Eye (tissue), 1 donor: ENCODE results near the gene DRD2.

Source experiments
- DNase-seq: peaks from one replicate; pipeline ENCODE4 v3.0.0-alpha.2; 2015

The DRD2 gene

DNA sequence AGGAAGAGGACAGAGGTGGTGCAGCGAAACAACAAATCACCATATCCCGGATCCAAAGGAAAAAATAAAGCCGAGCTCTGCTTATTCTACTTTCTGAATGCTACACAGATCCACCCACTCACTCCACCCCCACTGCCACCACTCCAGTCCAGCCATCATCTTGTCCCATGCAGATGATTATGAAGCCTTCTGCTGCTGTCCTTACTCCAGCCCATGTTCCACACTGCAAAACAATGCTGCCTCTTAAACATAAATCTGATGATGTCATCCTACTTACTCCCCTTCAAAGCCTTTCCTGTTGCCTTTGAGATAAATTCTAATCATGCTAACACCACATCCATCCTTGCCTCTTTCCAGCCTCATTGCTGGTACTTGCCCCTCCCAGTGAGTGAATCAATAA lies 6.5 kb upstream of the DRD2 start:
- no peak for DNase-seq

DNA sequence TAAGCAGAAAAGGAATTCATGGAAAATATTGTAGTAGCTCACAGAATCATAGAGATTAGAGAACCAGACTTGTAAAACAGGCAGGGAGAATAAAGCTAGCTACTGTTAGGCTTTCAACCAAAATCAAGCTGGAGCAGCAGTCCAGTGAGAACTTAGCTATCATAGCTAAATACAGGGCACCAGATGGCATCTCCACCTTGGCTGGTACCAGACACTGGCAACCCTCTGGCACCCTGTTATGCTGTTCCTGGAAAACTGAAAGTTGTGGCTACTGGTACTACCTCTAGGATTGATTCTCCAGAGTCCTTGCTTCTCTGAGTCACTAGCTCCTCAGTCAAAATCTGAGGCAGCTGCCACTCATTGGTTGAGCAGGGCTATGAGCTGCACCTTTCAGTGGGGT lies 6.0 kb upstream of the DRD2 start:
- no peak for DNase-seq

DNA sequence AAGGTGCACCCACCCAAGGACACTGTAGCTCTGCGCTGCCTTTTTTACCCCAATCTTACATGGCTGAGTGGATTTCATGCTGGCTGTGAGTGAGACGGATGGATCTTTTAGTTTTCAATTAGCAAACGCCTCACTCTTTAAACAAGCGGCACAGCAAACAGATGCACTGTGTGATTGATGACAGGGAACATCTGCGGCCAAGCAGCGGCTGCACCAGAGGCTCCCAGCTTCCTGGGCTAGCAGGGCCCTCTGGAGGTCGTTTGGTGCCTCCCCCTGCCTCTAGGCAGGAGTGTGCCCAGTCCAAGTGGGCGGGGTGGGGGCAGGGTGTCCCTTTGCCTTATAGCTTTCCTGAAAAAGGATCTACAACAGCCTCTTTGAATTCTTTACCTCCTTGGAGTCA lies 2.1 kb upstream of the DRD2 start:
- DNase-seq: peak; percentile 65

DNA sequence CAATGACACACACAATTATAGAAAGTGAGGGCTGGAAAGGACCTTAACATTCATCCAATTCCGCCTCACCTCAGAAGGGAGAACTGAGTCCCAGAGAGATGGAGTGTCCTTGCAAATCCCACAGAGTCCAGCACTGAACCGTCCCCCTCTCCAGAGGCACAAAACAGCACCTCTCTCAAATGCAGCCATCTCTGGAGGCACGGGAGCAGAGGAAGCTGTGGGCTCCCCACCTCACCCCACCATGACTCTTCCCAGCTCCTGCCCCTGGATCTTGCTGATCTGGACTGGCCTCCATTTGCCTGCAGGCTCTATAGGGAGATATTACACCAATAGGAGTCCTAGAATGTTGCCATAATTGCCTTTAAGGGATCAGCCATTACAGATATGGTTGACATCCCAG lies 1.4 kb upstream of the DRD2 start:
- no peak for DNase-seq

DNA sequence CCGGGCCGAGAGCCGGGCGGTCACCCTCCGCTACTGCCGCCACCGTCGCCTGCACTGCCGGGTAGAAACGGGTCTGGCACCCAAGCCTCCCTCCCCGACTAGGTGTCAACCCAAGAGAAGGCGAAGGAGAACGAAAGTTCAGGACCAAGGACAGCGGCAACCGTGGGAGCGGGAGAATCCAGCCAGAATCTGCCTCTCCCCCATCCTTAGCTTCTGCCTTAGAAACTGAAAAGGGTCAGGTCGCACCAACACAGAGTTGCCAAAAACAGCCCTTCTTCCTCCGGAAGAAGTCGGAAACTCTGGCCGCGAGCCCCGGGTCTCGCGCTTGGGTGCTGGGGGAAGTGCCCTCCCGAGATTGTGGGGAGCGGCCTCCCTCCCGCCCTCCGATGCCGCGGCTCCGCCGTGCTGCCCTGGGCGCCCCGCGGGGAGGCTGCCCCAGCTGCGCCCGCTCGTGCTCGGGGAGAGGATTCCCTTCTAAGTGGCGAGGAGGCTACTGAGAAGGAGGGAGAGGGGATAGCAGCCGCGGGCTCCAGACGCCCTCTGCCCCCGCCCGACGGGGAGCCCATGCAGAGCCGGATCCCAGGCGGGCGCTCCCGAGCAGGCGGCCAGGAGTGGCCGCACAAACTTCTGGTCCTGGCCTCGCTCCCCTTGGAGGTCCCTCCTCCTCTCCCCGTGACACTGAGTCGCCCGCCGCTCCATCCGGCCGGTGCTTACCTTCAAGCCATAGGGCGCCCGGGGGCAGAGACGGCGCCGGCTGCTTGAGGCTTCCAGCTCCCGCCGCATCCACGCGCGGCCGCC lies 637 bp downstream of the DRD2 start:
- DNase-seq: peak; percentile 98

DNA sequence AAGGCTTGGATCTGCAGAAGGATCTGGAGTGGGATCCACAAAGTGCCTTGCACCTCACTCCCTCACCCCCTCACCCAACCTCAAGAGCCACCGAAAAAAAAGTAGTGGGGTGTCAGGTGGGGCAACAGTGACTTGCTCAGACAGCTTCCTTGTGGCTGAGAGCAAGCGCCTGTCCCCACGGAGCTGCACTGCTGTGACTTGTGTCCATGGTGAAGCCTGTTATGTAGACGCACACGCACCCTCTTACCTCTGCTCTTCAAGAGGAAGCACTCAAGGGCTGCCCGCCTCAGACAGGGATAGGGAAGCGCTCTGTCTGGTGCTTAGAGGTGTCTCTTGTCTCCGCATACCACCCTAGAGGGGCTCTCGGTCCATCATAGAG lies 1.2 kb downstream of the DRD2 start:
- DNase-seq: no peak

DNA sequence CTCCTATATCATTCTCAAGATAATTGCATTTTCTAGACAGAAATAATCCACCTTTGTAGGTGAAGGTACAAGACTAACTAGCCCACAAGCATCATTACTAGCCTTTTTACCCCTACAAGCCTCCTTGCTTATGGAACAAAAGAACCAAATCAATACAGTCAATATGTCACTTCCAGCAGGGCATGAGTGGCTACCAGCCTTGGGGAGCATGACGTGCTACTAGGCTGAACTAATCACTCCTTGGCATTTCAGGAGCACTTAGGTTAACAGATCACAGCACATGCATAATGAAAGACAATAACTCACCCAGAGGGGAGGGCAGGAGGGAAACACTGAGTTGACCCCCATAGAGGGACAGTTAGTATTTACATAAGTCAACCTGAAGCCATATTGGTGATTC lies 2.7 kb downstream of the DRD2 start:
- DNase-seq: peak; percentile 75

DNA sequence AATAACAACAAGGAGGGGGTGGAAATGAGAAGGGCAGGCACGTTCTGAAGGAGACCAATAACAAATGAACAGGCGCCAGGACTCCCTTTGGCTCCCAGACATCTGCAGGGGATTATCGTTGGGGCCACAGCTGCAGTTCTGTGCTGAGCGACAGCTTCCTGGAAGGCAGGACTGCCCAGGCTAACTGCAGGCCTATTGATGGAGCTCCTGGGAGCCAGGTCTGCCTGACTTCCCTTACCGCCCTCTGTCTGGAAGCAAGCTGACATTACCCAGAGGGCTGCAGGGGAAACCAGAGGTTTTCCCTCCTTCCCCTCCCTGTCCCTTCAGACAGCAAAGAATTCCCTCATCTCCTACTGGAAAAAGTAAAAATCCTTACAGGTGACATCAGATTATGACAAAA lies 5.0 kb downstream of the DRD2 start:
- DNase-seq: no peak

DNA sequence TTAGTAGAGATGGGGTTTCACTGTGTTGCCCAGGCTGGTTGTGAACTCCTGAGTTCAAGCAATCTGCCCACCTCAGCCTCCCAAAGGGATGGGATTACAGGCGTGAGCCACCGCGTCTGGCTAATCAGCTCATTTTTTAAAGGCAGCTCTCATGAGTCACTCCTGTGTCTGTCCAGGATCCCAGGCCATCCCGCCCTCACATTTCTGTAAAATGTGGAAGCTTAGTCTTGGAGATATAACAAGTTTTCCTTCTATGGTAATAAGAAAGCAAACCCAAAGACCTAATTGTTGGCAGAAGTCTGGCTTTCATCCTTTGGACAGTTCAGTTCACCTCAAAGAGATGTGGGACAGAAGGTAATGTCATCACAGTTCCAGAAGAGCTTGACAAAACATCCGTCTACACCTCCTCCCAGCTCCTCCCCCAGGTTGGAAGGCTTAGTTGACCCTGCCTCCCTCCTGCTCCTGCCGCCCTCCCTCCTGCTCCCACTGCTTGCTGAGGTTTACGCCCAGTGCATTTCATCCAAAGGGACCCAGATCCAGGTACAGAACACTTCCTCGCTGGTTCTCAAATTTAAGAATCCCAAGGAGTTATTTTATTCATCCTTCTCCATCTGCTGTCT lies 6.4 kb downstream of the DRD2 start:
- no peak for DNase-seq

DNA sequence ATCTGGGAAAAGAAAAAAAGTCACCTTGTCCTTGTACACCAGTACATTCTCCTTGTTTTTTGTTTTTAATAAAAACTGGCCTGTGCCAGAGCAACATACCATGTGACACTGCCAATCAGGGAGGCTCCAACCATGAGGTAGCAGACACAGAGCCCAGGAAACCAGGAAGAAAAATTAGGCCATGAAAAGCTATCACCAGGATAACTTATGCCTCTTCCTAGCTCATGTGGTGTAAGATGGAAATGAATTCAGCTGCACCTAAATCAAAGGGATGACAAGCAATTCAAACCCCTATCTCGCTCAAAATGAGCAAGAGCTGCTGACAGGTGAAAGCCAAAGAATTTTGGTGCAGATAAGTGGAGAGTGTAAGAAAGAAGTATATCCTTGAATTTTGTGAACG lies 7.7 kb downstream of the DRD2 start:
- DNase-seq: no peak

DNA sequence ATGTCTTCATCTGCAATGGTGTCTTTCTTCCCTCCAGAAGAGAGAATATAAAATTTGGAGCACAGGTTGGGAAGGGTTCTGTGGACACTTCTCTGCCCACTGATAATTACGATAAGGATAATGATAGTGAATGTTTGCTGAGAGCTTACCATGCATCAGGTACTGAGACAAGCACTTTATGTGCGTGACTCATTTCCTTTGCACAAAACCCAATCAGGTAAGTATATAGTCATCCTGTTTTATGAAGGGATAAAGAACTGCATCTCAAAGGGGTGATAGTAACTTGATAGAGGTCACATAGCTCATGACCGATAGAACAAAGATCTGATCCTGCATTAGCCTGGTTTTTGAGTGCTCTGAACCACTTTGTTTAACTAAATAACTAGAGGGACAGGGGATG lies 9.4 kb downstream of the DRD2 start:
- no peak for DNase-seq

DNA sequence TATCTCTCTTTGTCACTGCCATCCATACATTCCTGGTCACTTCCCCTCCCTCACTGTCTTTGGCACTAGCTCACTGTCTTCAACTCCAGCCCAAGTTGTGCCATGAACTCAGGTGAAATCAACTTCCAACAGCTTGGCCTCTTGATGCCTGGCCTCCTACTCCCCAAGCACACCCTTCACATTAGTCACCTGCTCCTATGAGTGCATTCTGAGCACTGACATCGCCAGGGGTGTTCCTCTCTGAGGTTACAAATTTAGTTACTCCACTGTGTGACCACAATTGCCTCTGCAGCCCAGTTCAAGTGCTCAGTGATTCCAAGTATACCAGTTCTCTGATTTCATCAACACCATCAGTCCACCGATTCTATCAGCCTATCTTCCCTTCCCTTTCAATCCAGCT lies 10.8 kb downstream of the DRD2 start:
- no peak for DNase-seq

DNA sequence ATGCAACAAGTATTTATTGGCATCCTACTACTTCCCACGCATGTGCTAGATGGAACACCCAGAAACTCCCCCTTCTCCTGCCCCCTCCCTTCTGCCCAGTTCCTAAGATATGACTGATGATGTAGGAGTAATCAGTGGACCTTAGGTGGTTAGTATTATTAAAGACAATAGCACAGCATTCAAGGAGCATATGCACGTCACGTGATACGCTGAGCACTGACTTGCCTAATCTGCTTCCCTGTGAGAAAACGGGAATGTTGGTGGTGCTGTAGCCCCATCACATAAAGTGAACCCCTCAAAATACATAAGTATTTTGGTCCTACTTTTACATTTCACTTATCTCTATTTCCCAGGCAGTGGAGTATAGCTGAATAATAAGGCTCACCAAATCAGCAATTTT lies 12.4 kb downstream of the DRD2 start:
- no peak for DNase-seq

DNA sequence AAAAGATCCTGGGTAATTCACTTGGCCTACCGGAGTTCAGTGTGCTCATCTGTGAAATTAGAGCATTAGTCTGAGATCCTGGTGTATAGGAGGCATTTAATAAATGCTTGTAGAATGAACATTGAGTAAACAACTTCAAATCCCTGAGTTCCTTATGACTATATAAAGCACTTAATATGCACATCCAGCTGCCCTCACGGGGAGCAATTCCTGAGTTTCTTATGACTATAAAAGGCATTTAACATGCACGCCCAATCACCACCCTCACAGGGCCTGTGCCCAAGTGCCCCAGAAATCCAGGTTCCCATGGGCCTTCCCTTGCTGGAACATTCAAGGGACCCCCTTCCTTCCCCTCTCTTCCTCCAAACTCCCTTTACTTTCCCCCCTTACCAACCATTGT lies 13.6 kb downstream of the DRD2 start:
- no peak for DNase-seq

DNA sequence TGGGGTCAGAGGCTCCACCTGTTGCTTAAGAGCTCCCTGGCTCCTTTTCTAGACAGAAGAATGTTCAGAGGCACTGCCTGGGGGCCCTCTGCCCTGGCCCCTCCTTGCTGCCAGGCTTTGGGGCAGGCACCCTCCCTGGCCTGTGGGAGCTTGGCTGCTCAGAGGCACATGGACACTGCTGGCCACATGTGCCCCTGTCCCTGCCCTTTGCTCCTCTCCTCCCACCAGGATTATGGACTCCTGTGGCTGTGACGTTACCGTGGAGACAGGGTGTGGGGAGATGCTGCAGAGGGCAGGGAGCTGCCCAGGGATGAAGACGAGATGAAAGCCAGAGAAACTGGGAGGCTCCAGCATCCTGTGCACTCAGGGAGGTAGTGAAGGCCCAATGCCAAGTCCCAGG lies 14.7 kb downstream of the DRD2 start:
- DNase-seq: no peak

DNA sequence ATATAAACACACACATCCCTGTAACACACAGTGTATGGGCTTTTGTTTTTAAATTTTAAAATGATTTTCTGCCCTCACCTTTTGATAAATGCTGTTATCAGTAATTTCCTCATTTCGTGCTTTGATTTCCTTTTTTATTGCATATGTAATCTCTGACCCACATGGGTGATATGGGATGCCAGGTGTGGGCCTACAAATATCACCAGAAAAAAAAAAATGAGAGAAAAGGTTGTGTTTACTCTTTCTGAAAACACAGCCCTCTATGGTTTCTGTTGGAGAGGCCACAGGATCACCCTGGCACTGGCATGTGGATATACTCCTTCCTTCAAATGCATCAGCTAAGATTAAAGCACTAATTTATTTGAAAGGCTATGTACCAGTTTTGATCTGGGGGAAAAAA lies 17.0 kb downstream of the DRD2 start:
- no peak for DNase-seq

DNA sequence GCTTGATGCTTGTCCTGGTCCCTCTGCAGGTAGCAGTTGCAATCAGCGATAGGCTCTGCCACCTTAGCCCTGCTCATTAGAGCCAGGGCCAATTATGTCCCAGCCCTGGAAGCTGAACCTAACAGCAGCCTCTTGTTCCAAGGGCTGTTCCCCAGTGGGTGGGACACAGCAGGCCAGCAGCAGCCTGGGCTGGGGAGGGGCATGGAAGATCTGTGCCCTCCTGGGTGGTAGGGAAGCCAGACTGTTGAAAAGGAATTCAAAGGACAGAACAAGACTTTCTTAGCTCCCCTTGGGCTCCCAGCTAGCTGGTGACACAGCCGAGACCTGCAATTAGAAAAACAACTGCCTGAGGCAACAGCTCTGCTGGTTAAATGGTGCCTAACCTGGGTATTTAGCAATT lies 17.4 kb downstream of the DRD2 start:
- DNase-seq: peak; percentile 42

DNA sequence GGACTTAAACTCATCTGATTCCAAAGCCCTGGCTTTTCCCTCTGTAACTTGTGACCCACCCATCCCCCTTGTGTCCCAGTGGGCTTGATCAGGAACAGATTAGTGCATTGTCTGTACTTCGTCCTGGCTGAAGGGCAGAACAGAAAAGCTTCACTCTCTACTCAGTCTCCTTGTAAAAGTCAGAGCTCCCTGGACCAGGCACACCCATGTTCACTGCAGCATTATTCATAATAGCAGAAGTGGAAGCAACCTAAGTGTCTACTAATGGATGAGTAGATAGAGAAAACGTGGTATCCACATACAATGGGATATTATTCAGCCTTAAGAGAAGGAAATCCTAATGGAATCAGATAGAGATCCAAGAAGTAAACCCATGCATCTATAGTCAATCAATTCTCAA lies 20.7 kb downstream of the DRD2 start:
- no peak for DNase-seq

DNA sequence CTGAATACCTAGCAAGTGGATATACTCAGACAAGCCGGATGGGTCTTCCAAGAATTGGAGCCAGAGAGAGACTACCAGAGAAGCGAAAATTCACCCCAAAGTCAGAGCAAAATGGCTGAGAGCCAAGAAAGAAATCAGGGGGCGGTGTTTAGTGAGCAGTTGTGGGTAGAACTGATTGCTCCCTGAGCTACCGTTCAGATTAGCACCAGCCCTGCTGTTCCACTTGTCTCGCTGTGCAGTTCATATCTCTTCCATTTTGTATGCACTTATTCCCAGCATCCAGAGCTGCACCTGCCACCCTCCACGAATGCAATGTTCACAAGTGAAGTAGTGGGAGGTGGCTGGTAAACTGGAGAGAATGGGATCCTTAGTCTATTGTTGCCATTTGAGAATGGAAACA lies 25.5 kb downstream of the DRD2 start:
- no peak for DNase-seq

DNA sequence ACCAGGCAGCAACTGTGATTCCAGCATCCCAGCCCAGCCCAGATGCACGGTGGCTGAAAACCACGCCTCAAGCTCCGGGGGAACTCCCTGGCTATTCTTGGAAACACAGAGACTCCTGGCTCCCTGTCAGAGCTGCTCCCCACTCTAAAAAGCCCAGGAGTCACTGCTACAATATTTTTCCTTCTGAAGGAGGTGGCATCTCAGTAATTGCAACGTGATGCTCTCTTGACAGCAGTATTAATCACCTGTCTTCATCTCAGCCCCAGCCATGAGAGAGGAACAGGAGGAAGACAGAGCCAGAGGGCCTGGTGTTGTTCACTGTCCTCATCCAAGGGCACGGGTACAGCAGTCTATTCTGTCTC lies 26.9 kb downstream of the DRD2 start:
- no peak for DNase-seq

DNA sequence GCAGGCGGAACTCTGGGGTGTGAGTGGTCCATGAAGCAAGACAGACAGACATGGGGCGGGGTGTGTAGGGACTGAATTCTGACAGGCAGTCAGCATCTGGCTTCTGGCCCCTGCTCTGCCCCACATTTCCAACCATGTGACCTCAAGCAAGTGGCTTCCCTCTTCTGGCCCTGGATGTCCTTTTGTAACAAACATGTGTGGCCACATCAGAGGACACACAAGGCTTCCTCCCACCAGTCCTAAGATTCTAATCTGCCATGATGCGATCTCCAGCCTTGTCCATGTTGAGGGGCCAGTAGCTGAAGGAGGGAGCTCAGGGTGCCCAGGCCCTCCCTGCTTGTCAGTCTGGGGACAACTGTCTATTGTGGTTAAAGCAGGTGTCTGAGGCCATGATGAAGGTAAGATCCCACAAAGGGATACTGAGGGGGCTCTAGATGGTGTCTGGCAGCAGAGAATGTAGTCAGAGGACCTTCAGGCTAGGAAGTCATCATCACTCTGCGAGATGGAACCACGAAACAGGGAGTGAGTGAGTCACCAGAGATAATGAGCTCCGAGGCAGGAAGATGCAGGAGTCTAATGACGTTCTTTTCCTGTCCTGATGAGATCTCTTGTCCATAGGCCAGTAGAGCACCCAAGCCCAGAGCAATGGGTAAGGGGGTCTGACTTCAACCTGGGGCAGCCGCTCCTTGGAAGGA lies 27.4 kb downstream of the DRD2 start:
- no peak for DNase-seq

DNA sequence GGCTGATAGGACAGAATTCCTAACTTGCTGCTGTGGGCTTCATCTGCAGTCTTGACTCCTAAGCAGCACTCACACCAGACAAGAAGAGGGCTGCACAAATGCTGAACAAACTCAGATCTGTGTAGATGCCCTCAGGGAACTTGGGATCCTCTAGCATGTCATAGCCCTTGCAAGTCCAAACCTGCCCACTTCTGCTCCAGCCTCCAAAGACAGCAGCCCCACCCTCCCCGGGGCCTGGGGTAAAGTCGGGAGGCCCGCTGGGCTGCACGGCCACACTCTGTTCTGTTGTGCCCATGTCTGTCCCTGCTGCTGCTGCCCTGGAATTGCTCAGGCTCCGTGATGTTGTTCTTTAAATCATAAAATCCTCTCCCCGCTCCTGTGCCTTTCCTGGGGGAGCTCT lies 28.3 kb downstream of the DRD2 start:
- peak; percentile 35 for DNase-seq

DNA sequence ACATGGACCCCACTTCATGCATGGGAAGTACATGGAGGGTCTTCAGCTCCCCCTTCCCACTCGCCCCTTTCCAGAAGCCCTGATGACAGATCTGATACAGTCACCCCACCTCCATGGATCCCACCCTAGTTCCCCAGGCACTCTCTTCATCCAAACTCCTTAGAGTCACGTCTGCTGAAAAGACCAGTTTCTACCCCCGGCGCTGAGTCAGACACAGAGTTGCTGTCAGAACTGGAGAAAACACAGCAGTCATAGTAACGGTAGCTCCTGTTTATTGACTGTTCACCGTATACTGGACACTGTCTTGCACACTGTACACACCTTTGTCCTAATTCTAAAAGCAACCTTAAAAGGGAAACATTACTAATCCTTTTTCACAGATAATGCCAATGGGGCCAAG lies 29.1 kb downstream of the DRD2 start:
- DNase-seq: no peak

DNA sequence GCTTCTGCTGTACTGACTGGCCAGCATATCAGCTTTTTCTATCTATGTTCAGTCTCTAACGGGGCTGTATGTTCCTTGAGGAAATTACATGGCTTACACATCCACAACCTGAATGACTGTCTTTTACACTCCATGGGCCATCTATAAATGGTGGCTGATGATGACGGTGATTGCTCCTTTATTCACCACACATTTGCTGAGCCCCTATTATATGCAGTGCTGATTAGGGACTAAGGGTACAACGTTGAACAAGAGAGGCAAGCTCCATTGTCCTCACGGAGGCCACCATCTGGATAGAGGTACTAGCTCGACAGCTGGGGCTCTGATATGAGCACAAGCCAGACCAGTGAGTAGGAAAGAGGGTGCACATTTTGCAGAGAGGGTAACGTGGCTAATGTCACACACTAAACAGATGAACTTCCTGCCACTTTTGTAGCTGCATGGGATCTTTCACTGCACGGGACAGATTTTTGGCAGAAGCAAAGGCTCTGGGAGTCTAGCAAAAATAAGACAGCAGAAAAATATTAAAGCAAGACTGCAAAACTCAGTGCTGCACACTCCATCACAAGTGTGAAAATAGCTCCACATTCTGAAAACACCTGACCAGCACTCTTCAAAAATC lies 30.6 kb downstream of the DRD2 start:
- peak; percentile 36 for DNase-seq
